ENCODE results near the gene FKBP10. TPM values are rescaled to one million over a fixed set of nuclear protein-coding genes. Genes with fewer than 3 reads are reported as not detected.

Gene FKBP10
- total RNA-seq, 1 experiment from 2014 or later, result 143 TPM

- H3F3A ChIP-seq (ENCODE audit: insufficient read depth, low read depth), result no peaks in the 10 kb centered on the region; the same call in 1 of the 2 replicates
- no peak overlapping the region for H2AFZ ChIP-seq
- H3K9me3 ChIP-seq (ENCODE audit: insufficient read depth, low read depth), result no peaks in the 10 kb centered on the region
- no peaks in the 10 kb centered on the region for H3K4me1 ChIP-seq (replicated peaks; ENCODE audit: insufficient read depth)
- H3K4me2 ChIP-seq, result no peak overlapping the region
- H3K79me2 ChIP-seq (ENCODE audit: low read depth), result no peaks in the 10 kb centered on the region
- BruUV-seq (replicated peaks), result TSS peak; percentile 37
- H4K20me1 ChIP-seq (ENCODE audit: insufficient read depth), result no peaks in the 10 kb centered on the region
- TF ChIP-seq EZH2 (IDR thresholded peaks at IDR 0.05; ENCODE audit: low read depth) (no peak), CTCF (conservative IDR thresholded peaks at IDR 0.05) (no peak)
- CTCF ChIA-PET, result no interaction called here
- intact Hi-C loops (cut with micrococcal nuclease; ENCODE audit: unreplicated experiment), result no loop called here
- no peaks in the 10 kb centered on the region for H3K27me3 ChIP-seq (ENCODE audit: insufficient read depth, low read depth)
- no peaks in the 10 kb centered on the region for H3K36me3 ChIP-seq (ENCODE audit: low read depth)
- no peak overlapping the region for H3K27ac ChIP-seq
- H3K9me2 ChIP-seq (ENCODE audit: insufficient read depth), result no peaks in the 10 kb centered on the region
- POLR2A ChIA-PET (ENCODE audit: unreplicated experiment), result no interaction called here
- DNase-seq, result no peak
- no peak overlapping the region for H3K4me3 ChIP-seq
These were observed 9.7 kb downstream of the FKBP10 start for GRCh38 chr17:41822216-41823140.

DNA sequence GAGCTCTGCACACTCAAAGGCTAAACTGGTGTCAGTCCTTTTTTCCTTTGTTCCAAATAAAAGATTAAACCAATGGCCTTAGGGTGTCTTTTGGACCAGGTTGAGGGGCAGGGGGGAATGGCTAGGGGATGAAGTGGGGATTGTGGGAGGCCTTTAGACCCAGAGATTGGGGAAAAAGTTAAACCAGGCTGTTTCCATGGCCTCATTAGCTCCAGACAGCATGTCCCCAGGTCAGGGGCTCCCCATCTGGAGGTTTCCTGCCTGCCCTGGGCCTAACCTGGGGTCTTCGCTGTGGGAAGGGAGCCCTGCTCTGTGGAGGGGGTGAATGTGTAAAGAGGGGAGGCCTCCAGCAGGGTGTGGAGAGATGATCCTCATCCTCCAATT is 10.3 kb downstream of the FKBP10 start:
- intact Hi-C loops (cut with micrococcal nuclease; ENCODE audit: unreplicated experiment), result no loop called here

GRCh38 chr17:41823580-41823979 is 10.8 kb downstream of the FKBP10 start:
- Histone ChIP-seq H3K4me1 (replicated peaks; ENCODE audit: insufficient read depth) (no peaks in the 10 kb centered on the region), H3K27me3 (ENCODE audit: insufficient read depth, low read depth) (no peaks in the 10 kb centered on the region), H3K36me3 (ENCODE audit: low read depth) (peaks cover 2% of the 10 kb centered on the region; the same call in 1 of the 2 replicates), H4K20me1 (ENCODE audit: insufficient read depth) (no peaks in the 10 kb centered on the region), H3K9me3 (ENCODE audit: insufficient read depth, low read depth) (no peaks in the 10 kb centered on the region), H3K79me2 (ENCODE audit: low read depth) (no peaks in the 10 kb centered on the region), H3K9me2 (ENCODE audit: insufficient read depth) (no peaks in the 10 kb centered on the region), H3K4me3 (no peak overlapping the region), H3K4me2 (no peak overlapping the region), H3K27ac (no peak overlapping the region), H3F3A (ENCODE audit: insufficient read depth, low read depth) (no peaks in the 10 kb centered on the region; the same call in 1 of the 2 replicates), H2AFZ (no peak overlapping the region)
- POLR2A ChIA-PET (ENCODE audit: unreplicated experiment), result interaction anchor here (0.6 kb wide), 1 partner anchor 79 kb away, joined by 3 read pairs; no protein-coding TSS in a partner anchor
- no peak for DNase-seq
- CTCF ChIA-PET, result no interaction called here
- intact Hi-C loops (cut with micrococcal nuclease; ENCODE audit: unreplicated experiment), result no loop called here
- TF ChIP-seq EZH2 (IDR thresholded peaks at IDR 0.05; ENCODE audit: low read depth) (no peak), CTCF (conservative IDR thresholded peaks at IDR 0.05) (no peak)
- BruUV-seq (replicated peaks), result no TSS peak

More for the DNA sequence above, 10.3 kb downstream of the FKBP10 start:
- no peaks in the 10 kb centered on the region for H3K4me1 ChIP-seq (replicated peaks; ENCODE audit: insufficient read depth)
- no peaks in the 10 kb centered on the region for H3K27me3 ChIP-seq (ENCODE audit: insufficient read depth, low read depth)
- H3K79me2 ChIP-seq (ENCODE audit: low read depth), result no peaks in the 10 kb centered on the region
- TF ChIP-seq CTCF (conservative IDR thresholded peaks at IDR 0.05) (no peak), EZH2 (IDR thresholded peaks at IDR 0.05; ENCODE audit: low read depth) (no peak)
- H3K9me2 ChIP-seq (ENCODE audit: insufficient read depth), result no peaks in the 10 kb centered on the region
- H3F3A ChIP-seq (ENCODE audit: insufficient read depth, low read depth), result no peaks in the 10 kb centered on the region; the same call in 1 of the 2 replicates
- H3K4me2 ChIP-seq, result no peak overlapping the region
- CTCF ChIA-PET, result no interaction called here
- BruUV-seq (replicated peaks), result no TSS peak
- POLR2A ChIA-PET (ENCODE audit: unreplicated experiment), result no interaction called here
- no peaks in the 10 kb centered on the region for H3K9me3 ChIP-seq (ENCODE audit: insufficient read depth, low read depth)
- H3K27ac ChIP-seq, result no peak overlapping the region
- H4K20me1 ChIP-seq (ENCODE audit: insufficient read depth), result no peaks in the 10 kb centered on the region
- H2AFZ ChIP-seq, result no peak overlapping the region
- H3K36me3 ChIP-seq (ENCODE audit: low read depth), result no peaks in the 10 kb centered on the region
- no peak overlapping the region for H3K4me3 ChIP-seq
- DNase-seq, result no peak
